ENCODE measurements around the gene PXMP2. TPM values are rescaled to one million over a fixed set of nuclear protein-coding genes. Genes with fewer than 3 reads are reported as not detected.

PXMP2 gene
- total RNA-seq (2014; rRNA removed; shearing (Covaris generic); ENCODE audit: low replicate concordance), result 128 and 160 TPM in 2 replicates

DNA sequence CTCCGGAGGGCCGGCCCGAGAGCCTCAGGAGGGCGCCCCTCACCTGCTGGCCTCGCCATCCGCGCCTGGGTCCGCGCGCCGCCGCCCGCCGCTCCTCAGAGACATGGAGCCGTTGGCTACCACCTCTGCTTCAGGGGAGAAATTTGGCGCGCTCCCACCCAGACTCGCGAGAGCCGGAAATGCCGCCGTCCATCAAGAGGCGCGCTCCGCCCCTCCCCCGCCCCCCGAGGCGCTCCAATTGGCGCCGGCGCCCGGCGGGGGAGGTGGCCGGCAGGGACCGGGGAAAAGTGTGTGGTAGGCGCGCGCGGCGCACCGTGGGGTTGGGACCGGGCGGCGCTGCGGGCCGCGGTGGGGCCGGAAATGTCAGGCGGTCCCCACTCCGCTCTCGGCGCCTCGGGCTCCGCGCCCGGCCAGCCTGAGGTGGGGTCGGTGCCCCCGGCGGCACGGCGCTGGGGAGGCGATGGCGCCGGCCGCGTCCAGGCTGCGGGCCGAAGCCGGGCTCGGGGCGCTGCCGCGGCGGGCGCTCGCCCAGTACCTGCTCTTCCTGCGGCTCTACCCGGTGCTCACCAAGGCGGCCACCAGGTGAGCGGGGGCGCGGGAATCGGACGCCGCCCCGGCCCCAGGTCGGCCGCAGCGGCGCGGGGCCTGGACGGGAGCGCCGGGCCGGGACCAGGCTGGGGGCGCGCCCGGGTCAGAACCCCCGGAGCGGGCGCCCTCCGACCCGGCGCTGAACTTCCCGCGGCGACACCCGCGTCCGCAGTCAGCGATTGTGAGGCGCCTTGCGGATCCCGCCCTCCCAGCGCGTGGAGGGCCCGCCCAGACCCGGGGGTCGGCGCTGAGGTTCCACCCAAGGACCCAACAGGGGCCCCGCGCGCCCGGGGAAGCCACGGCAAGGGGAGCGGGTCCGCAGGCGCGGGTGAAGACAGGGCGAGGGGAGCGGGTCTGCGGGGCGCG is at the start of gene PXMP2, which contains the start of gene POLE:
Gene PXMP2, plus strand, starts transcription at position 377 of the 954 bp plus-strand sequence. Its CDS starts 84 bp downstream, at position 461.
Gene POLE, minus strand, starts transcription at position 132 of the 954 bp plus-strand sequence. Its CDS starts 27 bp downstream, at position 105.
- in situ Hi-C loops (cut with HindIII; ENCODE audit: low pct_unique_long_range_greater_than_20kb, low sequenced_read_pairs), result no loop called here
- DNase-seq (ENCODE audit: low read depth), result peak; percentile 98

DNA sequence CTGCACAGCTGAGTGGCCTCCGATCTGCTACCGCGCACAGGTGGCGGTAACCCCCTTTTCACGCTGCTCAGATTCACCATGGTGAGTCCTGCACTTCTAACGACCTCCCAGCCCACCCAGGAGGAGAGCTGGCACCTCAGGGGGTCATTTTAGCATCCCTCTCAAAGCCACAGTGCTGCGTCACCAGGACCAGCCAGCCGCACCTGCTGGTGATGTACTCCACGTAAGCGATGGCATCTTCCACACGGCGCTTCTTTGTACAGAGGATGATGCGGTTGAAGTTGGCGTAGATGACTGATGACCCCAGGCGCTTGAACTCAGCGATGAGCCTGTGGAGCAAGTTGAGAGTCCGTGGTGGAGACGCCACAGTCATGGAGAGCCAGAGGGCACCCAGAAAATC is 49.6 kb upstream of the PXMP2 start:
- DNase-seq (ENCODE audit: low read depth), result no peak

DNA sequence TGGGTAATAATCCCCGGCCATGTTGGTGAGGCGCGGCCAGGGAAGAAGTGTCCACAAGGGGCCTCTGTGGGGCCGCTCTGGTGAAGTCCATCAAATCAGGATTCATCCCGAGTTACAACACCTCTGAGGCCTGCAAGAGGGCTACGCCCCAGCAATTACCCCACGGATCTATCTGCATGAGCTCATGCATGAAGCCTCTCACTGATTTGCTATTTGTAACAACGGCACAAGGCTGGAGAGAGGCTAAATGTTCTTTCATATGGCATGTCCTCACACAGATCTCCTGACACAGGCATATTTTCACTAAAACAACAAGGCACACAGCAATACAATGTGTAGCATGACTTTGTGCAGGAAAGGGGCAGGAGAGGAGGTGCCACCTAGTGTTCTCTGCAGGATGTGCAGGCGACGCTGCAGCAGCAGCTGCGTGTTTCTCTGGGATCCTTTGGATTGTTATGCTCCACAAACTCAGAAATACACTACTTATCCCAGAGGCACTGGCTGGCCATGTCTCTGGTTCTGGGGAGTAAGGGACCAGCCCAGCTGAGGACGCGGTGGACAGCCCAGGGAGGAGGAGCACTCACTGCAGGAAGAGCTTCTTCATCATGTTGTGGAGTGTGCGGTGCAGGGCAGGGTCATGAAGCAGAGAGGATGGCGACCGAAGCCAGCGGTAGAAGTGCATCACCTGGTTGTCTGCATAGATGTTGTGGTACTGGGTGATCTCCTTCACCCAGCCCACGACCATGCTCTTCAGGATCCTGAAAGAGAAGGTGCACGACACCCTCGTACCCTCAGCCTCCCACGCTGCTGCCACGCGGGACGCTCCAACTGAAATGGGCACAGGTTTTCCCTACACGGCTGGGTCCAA is 48.6 kb upstream of the PXMP2 start:
- DNase-seq (ENCODE audit: low read depth), result peak; percentile 44
- in situ Hi-C loops (cut with HindIII; ENCODE audit: low pct_unique_long_range_greater_than_20kb, low sequenced_read_pairs), result no loop called here

More for the DNA sequence above, 49.6 kb upstream of the PXMP2 start:
- in situ Hi-C loops (cut with HindIII; ENCODE audit: low pct_unique_long_range_greater_than_20kb, low sequenced_read_pairs), result no loop called here

DNA sequence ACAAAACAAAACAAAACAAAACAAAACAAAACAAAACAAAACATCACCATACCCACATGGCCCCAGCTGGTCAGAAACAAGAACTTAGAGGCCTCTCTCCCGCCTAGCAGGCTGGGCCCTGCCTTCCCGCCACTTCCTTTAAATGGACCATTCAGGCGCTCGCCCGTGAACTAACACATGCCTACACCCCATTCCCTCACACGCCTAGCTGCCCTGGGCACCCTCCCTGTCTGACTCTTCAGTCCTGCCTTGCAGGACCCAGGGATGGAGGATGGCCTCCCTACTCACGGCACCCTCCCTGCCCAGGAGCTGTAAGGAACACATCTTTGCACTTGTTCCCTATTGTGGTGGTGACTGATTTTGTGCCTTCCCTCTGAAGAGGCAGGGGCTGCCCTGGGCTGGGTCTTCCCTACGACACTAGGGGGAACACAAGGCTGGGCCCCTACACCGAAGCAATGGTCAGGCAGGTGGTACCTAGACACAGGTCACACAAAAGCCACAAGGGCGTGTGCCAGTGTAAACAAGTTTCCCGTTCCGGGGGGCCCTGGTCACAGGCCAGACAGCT is 47.3 kb upstream of the PXMP2 start:
- DNase-seq (ENCODE audit: low read depth), result no peak
- in situ Hi-C loops (cut with HindIII; ENCODE audit: low pct_unique_long_range_greater_than_20kb, low sequenced_read_pairs), result no loop called here

DNA sequence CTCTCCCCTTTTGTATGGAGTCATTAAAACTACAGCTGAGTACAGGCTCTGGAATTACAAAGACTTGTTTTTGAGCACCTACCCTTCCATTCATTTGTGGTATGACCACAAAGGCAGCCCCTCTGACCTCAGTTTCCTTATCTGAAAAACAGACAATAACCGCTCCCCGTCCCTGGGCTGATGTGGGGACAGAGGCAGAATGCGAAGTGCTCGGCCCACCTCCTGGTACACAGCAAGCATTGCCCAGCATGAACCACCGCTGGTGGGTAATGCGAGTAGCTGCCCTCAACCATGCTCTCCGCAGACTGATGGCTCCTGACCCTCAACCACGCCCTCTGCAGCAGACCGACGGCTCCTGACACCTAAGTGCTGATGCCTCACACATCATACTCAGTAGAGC is 46.5 kb upstream of the PXMP2 start:
- DNase-seq (ENCODE audit: low read depth), result no peak
- in situ Hi-C loops (cut with HindIII; ENCODE audit: low pct_unique_long_range_greater_than_20kb, low sequenced_read_pairs), result no loop called here

DNA sequence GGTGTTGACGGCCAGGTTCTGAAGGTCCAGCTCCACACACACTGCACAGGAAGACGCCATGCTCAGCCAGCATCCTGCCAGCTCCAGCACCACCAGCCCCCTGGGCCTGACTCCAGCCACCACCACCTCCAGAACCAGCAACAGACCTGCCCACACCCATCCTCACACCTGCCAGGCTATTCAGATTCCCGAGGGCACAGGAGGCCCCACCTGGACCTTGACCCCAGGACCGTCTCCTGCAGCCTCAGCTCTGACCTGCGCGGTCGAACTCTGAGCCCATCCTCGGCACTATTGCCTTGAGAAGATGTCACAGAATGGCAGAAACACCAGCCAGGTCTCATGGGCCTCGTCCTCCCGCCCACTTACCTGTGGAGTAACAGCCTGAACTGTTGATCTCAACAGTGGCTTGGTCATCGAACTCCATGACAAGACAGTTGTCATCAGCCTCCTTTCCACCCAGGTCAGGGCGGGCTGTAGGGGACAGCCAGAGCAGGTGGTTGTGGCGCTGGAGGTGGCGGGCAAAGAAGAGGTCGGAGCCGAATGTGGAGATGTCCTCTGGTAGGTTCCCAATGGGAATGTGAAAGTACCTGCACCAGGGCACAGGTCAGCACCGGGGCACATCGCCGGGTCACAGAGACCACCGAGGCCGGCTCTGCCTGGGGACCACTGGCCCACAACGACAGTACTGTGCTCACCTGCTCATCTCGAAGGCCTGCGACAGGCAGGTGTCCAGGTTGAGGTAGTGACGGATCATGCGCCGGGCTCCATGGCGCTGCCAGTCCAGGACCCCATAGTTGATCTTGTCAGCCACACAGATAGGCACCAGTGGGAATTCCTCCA is 45.4 kb upstream of the PXMP2 start:
- no peak for DNase-seq (ENCODE audit: low read depth)
- in situ Hi-C loops (cut with HindIII; ENCODE audit: low pct_unique_long_range_greater_than_20kb, low sequenced_read_pairs), result no loop called here

DNA sequence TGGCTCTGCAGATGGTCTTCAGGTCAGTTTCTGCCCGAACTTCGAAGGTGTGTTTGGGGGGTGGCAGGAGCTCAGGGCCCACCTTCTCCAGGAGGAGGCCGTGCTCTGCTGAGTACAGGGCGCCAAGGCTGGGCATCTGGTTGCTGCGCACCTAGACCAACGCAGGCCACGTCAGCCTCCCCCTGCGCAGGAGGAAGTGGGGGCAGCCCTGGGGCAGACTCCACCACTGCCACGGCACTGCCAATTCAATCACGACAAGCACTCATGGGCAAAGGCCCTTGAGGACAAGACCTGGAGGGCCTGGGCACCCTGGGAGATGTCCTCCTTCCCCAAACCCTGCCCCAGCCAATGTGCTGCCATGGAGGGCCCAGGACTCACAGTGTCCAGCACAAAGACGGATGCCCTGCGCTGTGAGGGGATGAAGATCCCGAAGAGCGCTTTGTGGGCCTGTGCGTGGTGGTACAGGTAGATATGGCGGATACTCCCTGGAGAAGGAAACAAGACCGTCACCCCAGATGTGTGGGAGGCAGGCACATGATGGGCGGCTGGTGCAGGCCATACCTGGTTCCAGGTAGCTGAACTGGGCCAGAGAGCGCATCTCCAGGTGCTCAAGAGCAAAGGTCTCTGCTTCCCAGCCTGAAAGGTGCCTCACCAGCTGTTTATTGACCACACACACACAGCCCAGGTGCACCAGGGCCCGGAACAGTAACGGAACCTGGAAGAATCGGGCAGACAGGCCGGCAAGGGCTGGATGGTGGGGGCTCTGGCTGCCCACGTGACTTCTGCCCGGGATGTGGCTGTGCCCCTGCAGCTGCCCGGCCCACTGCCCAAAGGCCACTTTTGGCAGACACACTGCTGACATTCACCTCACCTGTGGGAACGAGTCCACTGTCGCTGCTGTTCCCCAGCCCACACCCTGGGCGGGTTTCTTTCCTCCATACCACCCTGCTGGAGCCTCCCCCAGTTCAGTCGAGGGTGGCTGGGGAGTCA is 44.2 kb upstream of the PXMP2 start:
- in situ Hi-C loops (cut with HindIII; ENCODE audit: low pct_unique_long_range_greater_than_20kb, low sequenced_read_pairs), result no loop called here
- no peak for DNase-seq (ENCODE audit: low read depth)

DNA sequence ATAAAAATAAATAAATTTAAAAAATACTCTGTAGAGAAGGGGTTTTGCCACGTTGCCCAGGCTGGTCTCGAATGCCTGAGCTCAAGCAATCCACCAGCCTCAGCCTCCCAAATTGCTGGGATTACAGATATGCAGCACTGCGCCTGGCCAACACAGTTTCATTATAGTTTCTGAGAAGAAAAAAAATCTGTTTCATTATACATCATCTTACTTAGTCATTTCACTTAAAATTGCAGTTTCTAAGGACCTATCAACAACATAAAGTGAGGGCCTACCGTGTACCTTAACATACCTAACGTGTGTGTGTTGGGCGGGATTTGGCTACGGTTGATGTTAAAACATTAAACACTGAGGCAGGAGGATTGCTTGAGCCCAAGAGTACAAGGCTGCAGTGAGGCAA is 40.5 kb upstream of the PXMP2 start:
- no peak for DNase-seq (ENCODE audit: low read depth)
- in situ Hi-C loops (cut with HindIII; ENCODE audit: low pct_unique_long_range_greater_than_20kb, low sequenced_read_pairs), result no loop called here

DNA sequence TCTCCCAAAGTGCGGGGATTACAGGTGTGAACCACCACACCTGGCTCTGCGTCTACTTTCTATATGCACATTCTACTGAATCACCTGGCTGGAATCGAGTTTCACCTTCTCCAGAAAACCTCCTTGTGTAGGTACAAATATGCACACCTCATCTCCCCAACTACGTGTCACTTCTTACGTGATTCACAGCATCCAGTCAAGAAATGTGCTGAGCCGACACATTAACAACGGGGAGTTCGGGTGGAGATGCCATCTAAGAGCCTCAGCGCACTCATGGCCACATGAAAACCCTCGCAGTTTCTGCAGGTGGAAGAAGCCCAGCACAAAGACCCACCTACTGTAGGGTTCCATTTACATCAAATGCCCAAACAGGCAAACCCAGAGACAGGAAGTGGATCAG is 39.5 kb upstream of the PXMP2 start:
- in situ Hi-C loops (cut with HindIII; ENCODE audit: low pct_unique_long_range_greater_than_20kb, low sequenced_read_pairs), result no loop called here
- DNase-seq (ENCODE audit: low read depth), result no peak

DNA sequence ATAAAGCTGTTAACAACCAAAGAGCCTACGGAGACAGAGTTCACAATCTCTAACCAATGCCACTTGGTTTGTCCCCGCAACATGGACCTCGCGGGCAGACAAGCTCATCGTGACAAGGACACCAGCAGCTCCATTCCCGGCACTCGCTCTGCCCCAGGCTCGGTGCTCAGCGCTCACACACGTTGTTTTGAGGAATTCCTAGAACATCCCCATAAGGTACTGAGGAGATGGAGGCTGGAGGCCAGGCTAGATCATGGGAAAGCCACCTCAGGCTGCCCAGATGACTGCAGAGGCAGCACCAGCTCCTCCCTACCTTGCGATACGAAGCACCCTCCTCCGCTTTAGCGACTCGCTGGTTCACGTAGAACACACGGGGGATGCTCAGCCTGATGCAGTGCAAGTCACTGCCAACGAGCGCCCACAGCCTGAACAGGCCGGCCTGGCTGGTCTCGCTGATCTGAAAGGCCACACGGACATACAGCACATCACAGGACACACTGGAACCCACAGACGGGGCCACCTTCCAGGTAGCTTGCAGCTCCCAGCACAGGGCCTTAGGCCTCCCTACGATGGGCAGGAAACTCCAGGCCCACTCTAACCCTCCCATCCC is 38.7 kb upstream of the PXMP2 start:
- in situ Hi-C loops (cut with HindIII; ENCODE audit: low pct_unique_long_range_greater_than_20kb, low sequenced_read_pairs), result no loop called here

DNA sequence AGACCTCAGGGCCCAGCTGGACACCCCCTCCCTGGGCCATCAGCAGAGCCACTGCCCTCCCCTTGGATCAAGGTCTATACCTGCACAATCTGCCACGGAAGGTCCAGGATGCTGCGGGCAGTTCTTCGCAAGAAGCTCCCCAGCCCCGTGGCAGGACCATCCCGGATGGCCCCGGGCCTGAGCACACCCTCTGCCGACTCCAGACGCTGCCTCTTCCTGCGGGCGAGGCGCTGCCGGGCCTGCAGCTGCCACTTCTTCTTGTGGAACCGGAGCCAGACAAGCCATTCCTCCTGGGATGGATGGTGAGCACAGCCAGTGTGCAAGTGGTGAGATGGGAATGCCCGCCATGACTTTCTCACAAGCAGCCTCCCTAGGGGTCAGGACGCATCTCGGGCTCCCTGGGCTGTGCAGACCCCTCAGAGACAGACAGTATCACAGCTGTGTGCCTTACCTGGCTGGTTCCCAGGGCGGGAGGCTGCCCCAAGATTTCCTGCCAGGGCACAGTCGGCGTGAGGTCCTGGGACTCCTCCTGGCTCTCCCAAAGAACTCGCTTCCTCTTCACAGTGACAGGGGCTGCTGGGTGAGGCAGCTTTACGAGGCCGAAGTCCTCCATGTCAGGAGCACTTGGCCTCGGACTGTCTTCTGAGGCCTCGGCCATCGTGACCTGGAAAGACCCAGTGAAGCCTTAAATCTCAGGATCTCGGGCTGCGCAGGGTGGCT is 38.0 kb upstream of the PXMP2 start:
- in situ Hi-C loops (cut with HindIII; ENCODE audit: low pct_unique_long_range_greater_than_20kb, low sequenced_read_pairs), result no loop called here
- no peak for DNase-seq (ENCODE audit: low read depth)

More for the DNA sequence above, 38.7 kb upstream of the PXMP2 start:
- DNase-seq (ENCODE audit: low read depth), result no peak

DNA sequence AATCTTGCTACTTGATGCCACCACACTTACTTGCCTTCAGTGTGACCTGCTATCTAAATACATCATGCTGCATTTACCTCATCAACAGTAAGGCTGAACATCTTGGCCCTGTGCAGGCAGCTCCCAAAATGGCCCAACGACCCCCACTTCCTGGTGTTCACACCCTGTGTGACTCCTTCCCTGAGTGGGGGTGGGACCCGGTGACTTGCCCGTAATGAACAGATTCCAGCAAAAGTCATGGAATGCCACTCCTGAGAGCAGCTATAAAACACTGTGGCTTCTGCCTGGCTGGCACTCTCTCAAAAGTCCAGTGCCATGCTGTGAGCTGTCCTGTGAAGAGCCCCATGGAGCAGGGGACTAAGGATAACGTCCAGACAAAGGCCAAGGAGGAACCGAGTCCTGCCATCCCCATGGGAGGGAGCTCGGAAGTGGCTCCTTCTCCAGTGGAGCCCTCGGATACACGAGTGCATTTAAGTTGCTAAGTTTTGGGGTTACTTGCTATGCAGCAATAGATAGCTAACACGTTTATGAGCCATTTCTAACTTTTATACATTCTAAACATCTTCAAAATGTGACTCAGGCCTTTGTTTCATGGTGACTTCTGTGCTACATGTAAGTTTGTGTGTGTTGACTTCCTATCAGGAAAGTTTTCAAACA is 35.8 kb upstream of the PXMP2 start:
- in situ Hi-C loops (cut with HindIII; ENCODE audit: low pct_unique_long_range_greater_than_20kb, low sequenced_read_pairs), result no loop called here
- DNase-seq (ENCODE audit: low read depth), result no peak

DNA sequence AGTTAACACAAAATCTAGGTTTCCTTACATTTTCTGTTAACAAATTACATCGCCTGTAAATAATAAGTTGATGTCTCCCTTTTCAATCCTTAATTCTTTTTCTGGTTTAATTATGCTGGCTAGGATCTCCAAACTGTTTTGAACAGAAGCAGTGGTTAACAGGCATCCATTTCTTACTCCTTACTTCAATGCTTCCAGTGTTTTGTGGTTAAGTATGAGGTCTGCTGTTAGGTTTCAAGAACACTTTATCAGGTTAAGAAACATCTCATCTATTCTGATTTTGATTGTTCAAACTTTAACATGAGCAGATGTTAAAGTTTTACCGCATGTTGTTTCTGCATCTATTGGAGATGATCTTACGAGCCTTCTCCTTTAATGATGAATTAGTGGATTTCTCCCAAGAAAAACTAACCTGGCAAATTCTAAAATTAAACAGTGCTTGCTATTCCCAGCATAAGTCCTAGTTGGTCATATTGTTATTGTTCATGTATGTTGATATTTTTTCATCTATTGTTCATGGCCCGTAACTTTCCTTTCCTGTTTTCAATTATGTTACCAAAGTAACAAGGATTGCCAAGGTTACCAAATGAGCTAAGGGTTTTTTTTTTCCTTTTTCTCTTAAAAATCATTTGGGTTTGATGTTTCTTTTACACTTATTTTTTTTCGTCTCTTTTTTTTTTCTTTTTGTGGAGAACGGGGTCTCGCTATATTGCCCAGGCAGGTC is 33.7 kb upstream of the PXMP2 start:
- DNase-seq (ENCODE audit: low read depth), result no peak
- in situ Hi-C loops (cut with HindIII; ENCODE audit: low pct_unique_long_range_greater_than_20kb, low sequenced_read_pairs), result no loop called here

DNA sequence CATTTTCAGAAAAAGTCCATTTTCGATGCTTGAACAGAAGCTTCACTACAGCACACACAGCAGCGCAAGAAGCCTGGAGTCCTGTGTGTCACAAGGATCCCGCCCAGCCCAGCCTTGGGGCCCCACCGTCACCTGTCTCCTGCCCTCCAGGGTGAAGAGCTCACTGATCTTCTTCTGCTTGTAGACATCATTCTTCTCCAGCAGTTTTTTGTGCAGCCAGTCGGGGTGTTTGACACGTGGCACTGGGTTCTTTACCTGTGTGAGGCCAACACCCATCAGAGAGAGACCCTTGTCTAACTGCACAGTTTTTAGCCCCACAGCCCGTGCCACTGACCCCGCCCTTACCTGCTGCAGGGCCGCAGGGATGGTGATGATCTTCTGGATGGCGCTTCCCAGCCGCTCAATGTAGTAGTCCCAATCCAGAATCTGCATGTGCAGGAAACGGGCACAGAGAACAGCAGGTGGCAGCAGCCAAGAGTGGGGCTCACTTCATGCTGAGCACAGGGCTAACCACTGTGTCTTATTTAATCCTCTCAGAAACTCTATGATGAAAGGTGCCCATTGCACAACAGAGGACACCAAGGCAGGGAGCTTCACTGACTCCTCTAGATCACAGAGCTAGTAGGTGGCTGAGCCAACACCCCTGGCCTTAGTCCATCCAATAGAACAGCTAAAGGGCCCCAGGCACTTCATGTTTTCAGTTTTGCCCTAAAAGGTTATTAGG is 30.2 kb upstream of the PXMP2 start:
- no peak for DNase-seq (ENCODE audit: low read depth)
- in situ Hi-C loops (cut with HindIII; ENCODE audit: low pct_unique_long_range_greater_than_20kb, low sequenced_read_pairs), result no loop called here

Measured in Caki2 (cell line).